ENCODE data around the gene ZBTB25.

The ZBTB25 gene

GRCh38 chr14:64442300-64442988, 61.2 kb downstream of the ZBTB25 start:
- DNase-seq (ENCODE audit: low read depth in 2 of 2) = no peak

GRCh38 chr14:64440494-64440893, 63.1 kb downstream of the ZBTB25 start:
- no peak for DNase-seq (ENCODE audit: low read depth in 2 of 2)

GRCh38 chr14:64439141-64439540, 64.5 kb downstream of the ZBTB25 start:
- no peak for DNase-seq (ENCODE audit: low read depth in 2 of 2)

- DNase-seq (ENCODE audit: low read depth in 2 of 2) = no peak
Observed at GRCh38 chr14:64438181-64438841, 65.3 kb downstream of the ZBTB25 start.

GRCh38 chr14:64434528-64434927, 69.1 kb downstream of the ZBTB25 start:
- DNase-seq (ENCODE audit: low read depth in 2 of 2) = no peak

GRCh38 chr14:64423987-64424386, 79.7 kb downstream of the ZBTB25 start:
- DNase-seq (ENCODE audit: low read depth in 2 of 2) = no peak

GRCh38 chr14:64422756-64423155, 80.9 kb downstream of the ZBTB25 start:
- DNase-seq (ENCODE audit: low read depth in 2 of 2) = no peak

- DNase-seq (ENCODE audit: low read depth in 2 of 2) = no peak
Observed at GRCh38 chr14:64422005-64422404, 81.6 kb downstream of the ZBTB25 start.

- no peak for DNase-seq (ENCODE audit: low read depth in 2 of 2)
Observed at GRCh38 chr14:64421166-64421565, 82.5 kb downstream of the ZBTB25 start.

- DNase-seq (ENCODE audit: low read depth in 2 of 2) = no peak
Observed at GRCh38 chr14:64419003-64419402, 84.6 kb downstream of the ZBTB25 start.

- DNase-seq (ENCODE audit: low read depth in 2 of 2) = no peak
Observed at GRCh38 chr14:64417771-64418125, 85.9 kb downstream of the ZBTB25 start.

GRCh38 chr14:64417055-64417770, 86.4 kb downstream of the ZBTB25 start:
- DNase-seq (ENCODE audit: low read depth in 2 of 2) = no peak

GRCh38 chr14:64416348-64416932, 87.2 kb downstream of the ZBTB25 start:
- DNase-seq (ENCODE audit: low read depth in 2 of 2) = no peak

- no peak for DNase-seq (ENCODE audit: low read depth in 2 of 2)
Observed at GRCh38 chr14:64412237-64412636, 91.4 kb downstream of the ZBTB25 start.

- no peak for DNase-seq (ENCODE audit: low read depth in 2 of 2)
Observed at GRCh38 chr14:64411001-64411400, 92.6 kb downstream of the ZBTB25 start.

GRCh38 chr14:64410084-64410774, 93.4 kb downstream of the ZBTB25 start:
- DNase-seq (ENCODE audit: low read depth in 2 of 2) = no peak

- DNase-seq (ENCODE audit: low read depth in 2 of 2) = no peak
Observed at GRCh38 chr14:64409126-64409920, 94.3 kb downstream of the ZBTB25 start.

GRCh38 chr14:64407329-64407728, 96.3 kb downstream of the ZBTB25 start:
- DNase-seq (ENCODE audit: low read depth in 2 of 2) = no peak

GRCh38 chr14:64405295-64405694, 98.3 kb downstream of the ZBTB25 start:
- DNase-seq (ENCODE audit: low read depth in 2 of 2) = no peak

GRCh38 chr14:64401949-64402348, 101.7 kb downstream of the ZBTB25 start:
- DNase-seq (ENCODE audit: low read depth in 2 of 2) = no peak

- DNase-seq (ENCODE audit: low read depth in 2 of 2) = no peak
Observed at GRCh38 chr14:64400829-64401459, 102.7 kb downstream of the ZBTB25 start.

All from stimulated activated CD4-positive, alpha-beta T cell treated with anti-CD3 and anti-CD28 coated beads, Interleukin-15, amount 100 ng/mL, for 48 hours (primary cell).